Measurements from ENCODE around the gene DNAJB5. TPM values are rescaled to one million over a fixed set of nuclear protein-coding genes. Genes with fewer than 3 reads are reported as not detected.
"Not testable (repeated sequence)": the region's sequence is repeated elsewhere in the genome, so short reads cannot be mapped to it uniquely, and the experiment has no call there.

Gene DNAJB5
- total RNA-seq, 3 donors from 2014 or later = 2.4 to 2.9 (median 2.7) TPM

DNA sequence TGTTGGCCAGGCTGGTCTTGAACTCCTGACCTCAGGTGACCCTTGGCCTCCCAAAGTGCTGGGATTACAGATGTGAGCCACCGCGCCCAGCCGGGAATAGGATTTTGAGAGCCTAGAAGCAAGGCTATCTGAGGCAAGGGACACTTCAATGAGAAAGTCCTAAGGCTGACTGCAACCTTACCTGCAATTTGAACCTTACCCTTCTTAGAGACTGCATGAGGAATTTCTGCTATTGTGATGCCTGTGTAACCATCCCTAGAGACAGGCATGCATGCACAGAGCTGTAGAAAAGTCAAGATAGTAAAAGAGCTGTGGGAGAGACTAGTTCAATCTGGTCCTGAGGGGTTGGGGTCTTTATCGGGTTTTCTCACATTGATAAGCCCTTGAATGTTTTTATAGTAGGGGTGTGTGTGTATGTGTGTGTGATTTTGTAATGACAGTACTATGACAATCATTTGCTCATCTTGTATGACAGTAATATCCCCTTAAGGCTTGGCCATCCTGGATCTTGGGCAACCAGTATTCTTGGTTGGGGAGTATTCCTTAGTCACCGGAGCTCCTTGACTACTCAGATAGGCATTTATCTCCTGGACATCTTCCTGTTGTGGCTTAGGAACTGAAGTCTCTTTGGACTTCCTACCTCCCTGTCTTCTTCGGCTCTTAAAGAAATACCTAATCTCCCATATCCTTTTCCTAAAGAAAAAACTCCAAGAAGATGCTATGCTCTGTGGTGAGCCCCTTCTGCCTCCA, 11.2 kb downstream of the DNAJB5 start:
- H3K36me3 Mint-ChIP-seq (ENCODE audit: insufficient read depth) = peaks cover 4% of the 10 kb centered on the region
- peaks cover 21% of the 10 kb centered on the region for H3K4me1 Mint-ChIP-seq (ENCODE audit: low read depth)
- no peak for DNase-seq
- ATAC-seq = no peak
- H3K27me3 Mint-ChIP-seq (ENCODE audit: low read depth) = no peaks in the 10 kb centered on the region
- H3K9me3 Mint-ChIP-seq = no peaks in the 10 kb centered on the region
- no peak overlapping the region for H3K4me3 Mint-ChIP-seq

DNA sequence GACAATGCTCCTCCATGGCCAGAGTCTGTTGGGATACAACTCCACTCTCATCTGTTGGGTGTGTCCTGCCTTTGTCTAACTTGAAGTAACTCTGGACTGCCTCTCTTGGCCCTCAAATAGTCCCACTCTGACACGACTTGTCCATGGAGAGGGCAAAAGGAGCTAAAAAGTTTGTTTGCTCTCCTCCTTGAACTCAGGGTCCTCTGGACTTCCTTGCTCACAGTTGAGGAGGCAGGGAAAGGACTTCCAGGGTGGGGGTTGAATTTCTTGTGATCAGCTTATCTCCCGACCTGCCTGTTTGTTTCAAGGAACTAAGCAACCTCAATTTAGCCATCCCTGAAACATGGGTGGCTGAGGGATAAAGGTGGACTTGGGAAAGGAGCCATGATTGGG, 11.7 kb downstream of the DNAJB5 start:
- no peak for ATAC-seq
- peaks cover 4% of the 10 kb centered on the region for H3K36me3 Mint-ChIP-seq (ENCODE audit: insufficient read depth)
- H3K27me3 Mint-ChIP-seq (ENCODE audit: low read depth) = no peaks in the 10 kb centered on the region
- H3K4me1 Mint-ChIP-seq (ENCODE audit: low read depth) = peaks cover 21% of the 10 kb centered on the region
- no peaks in the 10 kb centered on the region for H3K9me3 Mint-ChIP-seq
- H3K4me3 Mint-ChIP-seq = no peak overlapping the region
- no peak for DNase-seq

DNA sequence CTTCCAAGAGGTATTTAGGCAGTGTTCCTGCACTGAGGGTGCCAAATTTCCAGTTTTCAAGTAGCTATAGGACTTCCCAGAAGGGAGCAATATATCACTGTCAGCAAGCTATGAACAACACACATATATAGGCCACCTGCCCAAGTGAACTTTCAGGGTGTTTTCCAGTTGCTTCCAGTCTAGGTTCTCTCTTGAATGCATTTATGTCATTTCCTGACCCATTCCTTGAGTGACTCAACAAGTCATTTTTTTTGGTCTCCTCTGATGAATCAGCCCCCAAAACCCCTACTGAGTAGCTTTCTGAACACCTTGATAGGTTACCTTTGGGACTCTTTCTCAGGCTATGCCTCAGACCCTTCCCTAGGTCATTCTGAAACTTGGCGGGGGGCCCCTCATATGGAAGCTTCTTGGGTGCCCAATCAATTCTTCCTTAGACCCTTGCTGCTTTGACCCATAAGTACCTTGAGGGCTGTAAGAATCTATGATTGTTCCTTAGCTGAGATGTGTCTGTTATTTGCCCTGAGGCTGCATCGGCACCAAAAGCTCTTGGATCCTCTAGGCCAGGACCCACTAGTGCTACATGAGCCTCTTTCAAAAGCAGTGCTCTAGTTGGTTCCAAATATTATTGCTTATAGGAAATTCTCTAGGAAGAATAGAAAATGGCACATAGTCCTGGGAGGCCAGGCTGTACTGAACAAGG, 12.4 kb downstream of the DNAJB5 start:
- peaks cover 2% of the 10 kb centered on the region for H3K36me3 Mint-ChIP-seq (ENCODE audit: insufficient read depth)
- peaks cover 21% of the 10 kb centered on the region for H3K4me1 Mint-ChIP-seq (ENCODE audit: low read depth)
- ATAC-seq = peak; percentile 92 to 96
- no peaks in the 10 kb centered on the region for H3K27me3 Mint-ChIP-seq (ENCODE audit: low read depth)
- H3K9me3 Mint-ChIP-seq = no peaks in the 10 kb centered on the region
- no peak for DNase-seq
- no peak overlapping the region for H3K4me3 Mint-ChIP-seq

DNA sequence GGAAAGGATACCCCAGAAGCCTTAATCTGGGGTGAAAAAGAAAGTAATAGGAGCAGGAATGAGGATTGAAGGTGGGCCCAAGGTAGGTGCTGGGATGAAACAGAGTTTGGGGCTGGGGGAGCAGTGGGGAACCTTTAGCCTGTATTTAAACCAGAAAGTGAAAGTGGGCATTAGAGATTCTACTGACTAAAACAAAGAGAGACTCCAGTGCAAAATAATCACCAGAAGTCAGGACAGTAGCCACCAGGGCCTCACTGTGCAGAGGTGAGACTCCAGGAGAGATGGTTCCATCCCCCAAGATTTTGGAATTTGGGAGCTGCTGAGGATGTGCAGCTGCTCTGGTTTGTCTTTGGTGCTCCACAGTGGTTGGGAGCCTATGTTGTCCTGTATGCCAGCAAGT, 13.1 kb downstream of the DNAJB5 start:
- DNase-seq = no peak
- Mint-ChIP-seq H3K36me3 (ENCODE audit: insufficient read depth) (no peaks in the 10 kb centered on the region), H3K27me3 (ENCODE audit: low read depth) (no peaks in the 10 kb centered on the region), H3K9me3 (no peaks in the 10 kb centered on the region), H3K4me1 (ENCODE audit: low read depth) (peaks cover 19% of the 10 kb centered on the region), H3K4me3 (no peak overlapping the region)
- no peak for ATAC-seq

DNA sequence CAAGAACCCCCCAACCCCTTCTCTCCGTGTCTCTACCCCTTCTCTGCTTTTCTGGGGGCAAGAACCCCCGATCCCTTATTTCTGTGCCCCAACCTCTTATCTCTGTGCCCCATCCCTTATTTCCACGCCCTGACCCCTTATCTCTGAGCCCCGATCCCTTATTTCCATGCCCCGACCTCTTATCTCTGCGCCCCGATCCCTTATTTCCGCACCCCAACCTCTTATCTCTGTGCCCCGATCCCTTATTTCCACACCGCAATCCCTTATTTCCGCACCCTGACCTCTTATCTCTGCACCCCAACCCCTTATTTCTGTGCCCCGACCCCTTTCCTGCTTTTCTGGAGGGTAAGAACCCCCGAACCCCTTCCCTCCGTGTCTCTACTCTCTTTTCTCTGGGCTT, 14.8 kb downstream of the DNAJB5 start:
- DNase-seq; ATAC-seq; H3K4me3 Mint-ChIP-seq; H3K36me3 Mint-ChIP-seq (ENCODE audit: insufficient read depth); H3K9me3 Mint-ChIP-seq; H3K27me3 Mint-ChIP-seq (ENCODE audit: low read depth): not testable (repeated sequence)
- H3K4me1 Mint-ChIP-seq (ENCODE audit: low read depth) = peaks cover 16% of the 10 kb centered on the region

DNA sequence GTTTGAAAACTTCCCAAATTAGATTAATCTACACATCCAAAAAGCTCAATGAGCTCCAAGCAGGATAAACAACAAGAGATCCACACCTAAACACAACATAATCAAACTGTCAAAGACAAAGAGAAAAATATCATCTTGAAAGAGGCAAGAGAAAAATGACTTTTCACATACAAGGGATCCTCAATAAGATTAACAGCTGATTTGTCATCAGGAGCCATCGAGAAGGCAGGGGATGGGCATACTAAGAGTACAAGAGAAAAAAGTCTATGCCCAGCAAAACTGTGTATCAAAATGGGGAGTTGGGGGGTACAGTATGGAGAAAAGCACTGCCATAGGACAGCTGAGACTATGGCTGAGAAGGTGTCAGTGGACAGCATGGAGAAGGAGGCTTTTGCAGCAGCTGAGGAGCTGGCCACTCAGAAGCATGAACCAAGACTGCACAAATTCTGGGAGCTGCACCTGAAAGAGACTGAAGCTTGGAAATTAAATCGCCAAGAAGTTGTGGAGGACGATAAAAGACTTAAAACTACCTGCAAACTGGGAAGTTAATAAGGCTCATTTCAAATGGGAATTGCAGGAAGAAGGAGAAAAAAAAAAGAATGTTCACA, 20.9 kb downstream of the DNAJB5 start:
- no peak for ATAC-seq
- peaks cover 14% of the 10 kb centered on the region for H3K9me3 Mint-ChIP-seq
- DNase-seq = no peak
- H3K27me3 Mint-ChIP-seq (ENCODE audit: low read depth) = no peaks in the 10 kb centered on the region
- H3K4me1 Mint-ChIP-seq (ENCODE audit: low read depth) = peaks cover 4% of the 10 kb centered on the region
- no peak overlapping the region for H3K4me3 Mint-ChIP-seq
- H3K36me3 Mint-ChIP-seq (ENCODE audit: insufficient read depth) = peaks cover 41% of the 10 kb centered on the region

DNA sequence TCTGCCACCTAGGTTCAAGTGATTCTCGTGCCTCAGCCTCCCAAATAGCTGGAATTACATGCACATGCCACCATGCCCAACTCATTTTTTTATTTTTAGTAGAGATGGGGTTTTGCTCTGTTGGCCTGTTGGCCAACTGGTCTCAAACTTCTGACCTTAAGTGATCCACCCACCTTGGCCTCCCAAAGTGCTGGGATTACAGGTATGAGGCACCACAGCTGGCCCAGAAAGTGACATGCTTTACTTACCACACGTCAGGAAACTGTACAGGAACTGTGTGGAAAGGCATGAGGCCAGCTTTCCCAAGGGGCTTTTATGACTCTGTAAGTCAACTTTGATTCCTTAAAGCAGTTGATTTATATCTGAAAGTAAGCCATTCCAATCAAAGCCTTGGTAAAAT, 25.0 kb downstream of the DNAJB5 start:
- ATAC-seq = no peak
- Mint-ChIP-seq H3K9me3 (peaks cover 14% of the 10 kb centered on the region), H3K27me3 (ENCODE audit: low read depth) (no peaks in the 10 kb centered on the region), H3K4me3 (no peak overlapping the region), H3K36me3 (ENCODE audit: insufficient read depth) (peaks cover 33% of the 10 kb centered on the region), H3K4me1 (ENCODE audit: low read depth) (peaks cover 4% of the 10 kb centered on the region)
- no peak for DNase-seq

DNA sequence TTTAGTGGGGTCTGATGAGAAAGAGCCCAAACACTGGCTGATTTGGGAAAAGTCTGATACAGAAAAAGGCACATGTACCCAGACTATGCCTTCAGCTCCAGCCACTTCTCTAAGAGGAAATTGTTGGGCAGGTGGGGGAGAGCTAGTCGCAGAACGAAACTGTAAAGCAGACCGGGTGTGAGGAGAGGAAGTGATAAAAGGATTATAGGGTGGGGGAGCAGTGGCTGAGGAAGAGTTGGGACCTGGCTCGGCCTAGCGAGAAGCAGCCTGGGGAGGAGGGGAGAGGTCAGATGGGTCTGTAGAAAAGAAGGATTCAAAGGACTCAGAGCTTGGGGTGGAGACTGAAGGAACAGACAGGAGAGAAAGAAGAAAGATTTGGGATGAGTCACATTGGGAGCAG, 33.9 kb downstream of the DNAJB5 start:
- not testable (repeated sequence) for ATAC-seq; DNase-seq; H3K27me3 Mint-ChIP-seq (ENCODE audit: low read depth); H3K9me3 Mint-ChIP-seq; H3K4me3 Mint-ChIP-seq
- H3K4me1 Mint-ChIP-seq (ENCODE audit: low read depth) = peaks cover 14% of the 10 kb centered on the region
- H3K36me3 Mint-ChIP-seq (ENCODE audit: insufficient read depth) = peaks cover 26% of the 10 kb centered on the region

DNA sequence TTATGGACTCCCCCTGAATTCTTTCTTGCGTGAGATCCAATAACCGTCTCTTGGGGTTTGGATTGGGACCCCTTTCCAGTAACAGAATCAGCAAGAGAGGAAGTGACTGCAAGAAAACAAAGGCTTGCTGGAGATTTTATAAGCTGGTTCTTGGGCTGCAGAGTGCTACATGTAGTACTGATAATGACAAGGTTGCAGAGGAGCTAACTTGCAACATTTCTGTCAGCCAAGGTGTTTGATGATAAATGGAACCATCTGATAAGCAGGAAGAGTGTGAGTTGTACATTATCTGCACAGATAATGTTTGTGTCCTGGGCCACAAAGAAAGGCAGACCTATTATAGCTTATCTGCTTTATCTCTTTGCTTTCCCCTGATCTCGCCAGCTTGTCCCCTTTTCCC, 37.1 kb downstream of the DNAJB5 start:
- H3K36me3 Mint-ChIP-seq (ENCODE audit: insufficient read depth) = peaks cover 21% of the 10 kb centered on the region
- no peak overlapping the region for H3K4me3 Mint-ChIP-seq
- H3K9me3 Mint-ChIP-seq = no peaks in the 10 kb centered on the region
- ATAC-seq (no peak), DNase-seq (no peak)
- no peaks in the 10 kb centered on the region for H3K27me3 Mint-ChIP-seq (ENCODE audit: low read depth)
- H3K4me1 Mint-ChIP-seq (ENCODE audit: low read depth) = peaks cover 15% of the 10 kb centered on the region

DNA sequence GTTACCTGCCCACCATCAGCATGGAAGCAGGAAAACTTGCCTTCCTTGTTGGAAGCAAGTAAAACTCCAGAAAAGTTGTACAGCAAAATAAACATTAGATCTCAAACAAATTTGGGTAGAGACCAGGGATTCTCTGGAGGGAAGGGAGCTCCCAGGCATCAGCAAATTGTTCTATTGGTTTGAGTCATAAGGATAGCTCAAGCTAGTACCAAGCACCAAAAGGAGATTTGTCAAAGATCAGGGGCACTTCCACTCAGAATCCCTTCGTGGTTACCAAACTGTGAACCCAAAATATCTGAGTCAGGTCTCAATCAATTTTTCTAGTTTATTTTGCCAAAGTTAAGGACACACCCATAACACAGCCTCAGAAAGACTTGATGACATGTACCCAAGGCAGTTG, 37.8 kb downstream of the DNAJB5 start:
- Mint-ChIP-seq H3K4me1 (ENCODE audit: low read depth) (peaks cover 15% of the 10 kb centered on the region), H3K9me3 (no peaks in the 10 kb centered on the region), H3K4me3 (no peak overlapping the region), H3K27me3 (ENCODE audit: low read depth) (no peaks in the 10 kb centered on the region), H3K36me3 (ENCODE audit: insufficient read depth) (peaks cover 20% of the 10 kb centered on the region)
- ATAC-seq (no peak), DNase-seq (no peak)

DNA sequence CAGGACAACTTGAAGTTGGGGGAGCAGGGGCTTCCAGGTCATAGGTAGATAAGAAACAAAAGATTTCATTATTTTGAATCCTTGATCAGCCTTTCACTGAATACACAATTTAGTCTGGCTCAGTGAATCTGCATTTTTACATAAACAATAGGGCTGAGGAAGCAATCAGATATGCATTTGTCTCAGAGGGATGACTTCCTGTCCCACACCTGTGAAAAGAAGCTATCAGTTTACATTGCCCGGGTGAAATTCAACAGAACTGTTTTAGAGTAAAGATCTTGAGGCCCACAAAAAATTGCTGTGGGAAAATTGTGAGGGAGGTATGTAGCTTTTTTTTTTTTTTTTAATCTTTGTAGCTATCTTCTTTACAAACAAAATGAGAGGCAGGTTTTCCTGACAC, 38.3 kb downstream of the DNAJB5 start:
- peaks cover 15% of the 10 kb centered on the region for H3K4me1 Mint-ChIP-seq (ENCODE audit: low read depth)
- no peak for DNase-seq
- H3K36me3 Mint-ChIP-seq (ENCODE audit: insufficient read depth) = peaks cover 16% of the 10 kb centered on the region
- H3K4me3 Mint-ChIP-seq = no peak overlapping the region
- ATAC-seq = no peak
- no peaks in the 10 kb centered on the region for H3K9me3 Mint-ChIP-seq
- no peaks in the 10 kb centered on the region for H3K27me3 Mint-ChIP-seq (ENCODE audit: low read depth)

DNA sequence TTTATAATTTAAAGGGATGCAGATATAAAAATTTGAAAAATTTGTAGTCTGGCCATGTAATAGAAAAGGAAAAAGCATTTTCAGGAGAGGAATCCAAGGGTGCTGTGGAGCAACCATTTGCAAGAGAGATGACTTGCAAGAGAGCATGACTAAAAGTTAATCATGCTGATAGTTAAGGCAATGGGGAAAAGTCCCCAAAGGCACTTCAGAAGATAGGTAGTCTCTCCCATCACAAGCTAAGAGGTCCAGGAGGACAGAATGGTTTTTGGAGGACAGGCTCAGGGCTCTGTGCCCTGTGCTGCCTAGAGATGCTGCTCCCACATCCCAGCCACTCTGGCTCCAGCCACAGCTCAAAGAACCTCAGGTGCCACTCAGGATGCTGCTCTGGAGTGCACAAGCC, 38.8 kb downstream of the DNAJB5 start:
- Mint-ChIP-seq H3K27me3 (ENCODE audit: low read depth) (no peaks in the 10 kb centered on the region), H3K9me3 (no peaks in the 10 kb centered on the region), H3K4me3 (no peak overlapping the region), H3K4me1 (ENCODE audit: low read depth) (peaks cover 14% of the 10 kb centered on the region), H3K36me3 (ENCODE audit: insufficient read depth) (peaks cover 16% of the 10 kb centered on the region)
- no peak for DNase-seq
- no peak for ATAC-seq

DNA sequence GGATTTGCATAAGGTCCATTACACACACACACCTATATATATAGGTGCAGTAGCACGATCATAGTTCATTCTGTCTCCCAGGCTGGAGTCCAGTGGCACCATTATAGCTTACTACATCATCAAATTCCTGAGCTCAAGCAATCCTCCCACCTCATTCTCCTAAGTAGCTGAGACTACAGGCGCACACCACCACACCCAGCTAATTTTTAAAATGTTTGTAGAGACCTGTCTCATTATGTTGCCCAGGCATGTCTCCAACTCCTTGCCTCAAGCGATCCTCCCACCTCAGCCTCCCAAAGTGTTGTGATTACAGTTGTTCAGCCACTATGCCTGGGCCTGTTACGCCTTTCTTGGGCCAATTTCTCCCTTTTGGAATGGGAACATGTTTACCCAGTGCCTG, 39.7 kb downstream of the DNAJB5 start:
- H3K27me3 Mint-ChIP-seq (ENCODE audit: low read depth) = no peaks in the 10 kb centered on the region
- H3K4me3 Mint-ChIP-seq = no peak overlapping the region
- ATAC-seq = no peak
- no peak for DNase-seq
- H3K9me3 Mint-ChIP-seq = no peaks in the 10 kb centered on the region
- peaks cover 10% of the 10 kb centered on the region for H3K4me1 Mint-ChIP-seq (ENCODE audit: low read depth)
- H3K36me3 Mint-ChIP-seq (ENCODE audit: insufficient read depth) = peaks cover 10% of the 10 kb centered on the region

DNA sequence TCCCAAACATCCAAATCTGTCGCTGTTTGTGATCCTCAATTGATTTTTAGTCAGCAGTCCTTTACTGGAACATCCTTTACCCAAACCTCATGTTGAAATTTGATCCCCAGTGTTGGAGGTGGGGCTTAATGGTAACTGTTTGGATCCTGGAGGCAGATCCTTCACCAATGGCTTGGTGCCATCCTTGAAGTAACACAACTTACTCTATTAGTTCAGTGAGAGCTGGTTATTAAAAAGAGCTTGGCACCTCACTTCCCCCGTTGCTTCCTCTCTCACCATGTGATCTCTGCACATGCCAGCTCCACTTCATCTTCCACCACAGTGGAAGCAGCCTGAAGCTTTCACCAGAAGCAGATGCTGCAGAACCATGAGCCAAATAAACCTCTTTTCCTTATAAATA, 40.3 kb downstream of the DNAJB5 start:
- no peak for DNase-seq
- H3K36me3 Mint-ChIP-seq (ENCODE audit: insufficient read depth) = peaks cover 8% of the 10 kb centered on the region
- peaks cover 10% of the 10 kb centered on the region for H3K4me1 Mint-ChIP-seq (ENCODE audit: low read depth)
- H3K27me3 Mint-ChIP-seq (ENCODE audit: low read depth) = no peaks in the 10 kb centered on the region
- no peak overlapping the region for H3K4me3 Mint-ChIP-seq
- ATAC-seq = no peak
- no peaks in the 10 kb centered on the region for H3K9me3 Mint-ChIP-seq

DNA sequence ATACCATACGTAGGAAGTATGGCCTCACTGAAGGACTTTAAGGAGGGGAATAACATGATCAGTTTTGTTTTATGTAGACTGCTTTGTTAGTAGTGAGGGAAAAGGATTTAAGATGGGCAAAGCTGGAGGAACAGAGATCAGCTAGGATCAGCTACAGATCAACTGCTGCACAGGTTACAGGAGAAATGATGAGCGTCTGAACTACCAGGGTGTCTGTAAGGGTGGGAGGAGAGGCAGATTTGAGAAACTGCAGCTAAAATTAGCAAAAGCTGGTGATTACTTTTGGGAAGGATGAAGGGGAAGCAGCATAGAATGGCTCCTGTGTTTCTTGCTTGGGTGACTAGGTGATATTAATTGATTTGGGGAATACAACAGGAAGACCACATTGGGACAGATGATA, 43.6 kb downstream of the DNAJB5 start:
- H3K9me3 Mint-ChIP-seq = no peaks in the 10 kb centered on the region
- H3K27me3 Mint-ChIP-seq (ENCODE audit: low read depth) = no peaks in the 10 kb centered on the region
- no peak overlapping the region for H3K4me3 Mint-ChIP-seq
- ATAC-seq (no peak), DNase-seq (no peak)
- peaks cover 8% of the 10 kb centered on the region for H3K36me3 Mint-ChIP-seq (ENCODE audit: insufficient read depth)
- H3K4me1 Mint-ChIP-seq (ENCODE audit: low read depth) = peaks cover 12% of the 10 kb centered on the region
